ENCODE data around the gene TANGO2.

The TANGO2 gene

DNA sequence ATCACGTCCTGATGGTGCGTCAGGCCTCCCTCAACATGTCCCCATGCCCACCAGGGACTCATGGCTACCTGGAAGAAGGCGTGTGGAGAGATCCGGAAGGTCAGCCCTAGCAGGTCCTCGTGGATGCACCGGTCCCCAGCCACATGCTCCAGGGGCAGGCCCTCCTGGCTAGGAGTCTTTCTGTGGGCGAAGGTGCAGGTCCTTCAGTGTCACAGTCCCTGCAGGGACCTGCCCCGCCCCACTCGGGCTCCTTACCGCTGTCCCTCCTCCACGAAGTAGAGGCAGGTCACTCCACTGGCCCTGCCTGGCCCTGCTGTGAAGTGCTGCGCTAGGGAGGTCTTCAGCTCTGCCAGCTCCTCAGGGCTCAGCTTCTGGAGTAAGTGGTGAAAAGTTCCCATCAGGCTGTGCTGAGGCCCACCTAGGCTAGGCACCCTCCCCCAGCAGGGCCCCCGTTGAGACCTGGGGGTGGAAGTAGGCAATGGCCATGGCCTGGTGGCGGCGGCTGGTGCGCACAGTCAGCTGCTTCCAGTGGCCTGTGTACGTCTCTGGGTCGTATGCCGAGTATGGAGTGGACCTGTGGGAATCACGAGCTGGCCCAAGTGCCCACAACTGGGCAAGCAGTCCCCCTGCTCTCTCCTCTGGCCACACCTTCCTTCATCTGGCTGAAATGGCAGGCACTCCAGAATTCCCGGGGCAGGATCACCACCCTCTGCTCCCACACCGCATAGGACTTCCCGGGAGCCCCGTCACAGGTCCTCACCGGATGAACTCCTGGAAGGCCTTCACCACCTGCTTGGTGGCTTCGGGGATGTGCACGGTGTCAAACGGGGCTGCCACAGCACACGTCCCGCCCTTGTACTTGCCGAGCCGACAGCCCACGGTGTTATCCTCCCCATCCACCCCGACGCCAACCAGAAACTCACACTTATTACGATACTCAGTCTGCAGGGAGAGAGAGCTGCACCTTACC is 93.9 kb downstream of the TANGO2 start:
- Histone ChIP-seq H3K27me3 (replicated peaks) (no peaks in the 10 kb centered on the region), H3K36me3 (replicated peaks) (peaks cover 65% of the 10 kb centered on the region), H3K4me3 (ENCODE audit: low read depth, low read length) (no peak overlapping the region), H3K27ac (no peak overlapping the region)
- DNase-seq: no peak
- TF ChIP-seq, protein P1, sequence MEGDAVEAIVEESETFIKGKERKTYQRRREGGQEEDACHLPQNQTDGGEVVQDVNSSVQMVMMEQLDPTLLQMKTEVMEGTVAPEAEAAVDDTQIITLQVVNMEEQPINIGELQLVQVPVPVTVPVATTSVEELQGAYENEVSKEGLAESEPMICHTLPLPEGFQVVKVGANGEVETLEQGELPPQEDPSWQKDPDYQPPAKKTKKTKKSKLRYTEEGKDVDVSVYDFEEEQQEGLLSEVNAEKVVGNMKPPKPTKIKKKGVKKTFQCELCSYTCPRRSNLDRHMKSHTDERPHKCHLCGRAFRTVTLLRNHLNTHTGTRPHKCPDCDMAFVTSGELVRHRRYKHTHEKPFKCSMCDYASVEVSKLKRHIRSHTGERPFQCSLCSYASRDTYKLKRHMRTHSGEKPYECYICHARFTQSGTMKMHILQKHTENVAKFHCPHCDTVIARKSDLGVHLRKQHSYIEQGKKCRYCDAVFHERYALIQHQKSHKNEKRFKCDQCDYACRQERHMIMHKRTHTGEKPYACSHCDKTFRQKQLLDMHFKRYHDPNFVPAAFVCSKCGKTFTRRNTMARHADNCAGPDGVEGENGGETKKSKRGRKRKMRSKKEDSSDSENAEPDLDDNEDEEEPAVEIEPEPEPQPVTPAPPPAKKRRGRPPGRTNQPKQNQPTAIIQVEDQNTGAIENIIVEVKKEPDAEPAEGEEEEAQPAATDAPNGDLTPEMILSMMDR (IDR thresholded peaks at IDR 0.05; ENCODE audit: low read depth, low read length, missing control alignments): no peak
- in situ Hi-C loops (cut with HindIII; ENCODE audit: low pct_ligation_motif_present, low sequenced_read_pairs): no loop called here

GRCh38 chr22:20115691-20116375 is 94.9 kb downstream of the TANGO2 start, which contains the start of gene RANBP1:
Gene RANBP1, plus strand, starts transcription at chr22:20116104. Its CDS starts 81 bp downstream, at chr22:20116185.
- no peak for DNase-seq

DNA sequence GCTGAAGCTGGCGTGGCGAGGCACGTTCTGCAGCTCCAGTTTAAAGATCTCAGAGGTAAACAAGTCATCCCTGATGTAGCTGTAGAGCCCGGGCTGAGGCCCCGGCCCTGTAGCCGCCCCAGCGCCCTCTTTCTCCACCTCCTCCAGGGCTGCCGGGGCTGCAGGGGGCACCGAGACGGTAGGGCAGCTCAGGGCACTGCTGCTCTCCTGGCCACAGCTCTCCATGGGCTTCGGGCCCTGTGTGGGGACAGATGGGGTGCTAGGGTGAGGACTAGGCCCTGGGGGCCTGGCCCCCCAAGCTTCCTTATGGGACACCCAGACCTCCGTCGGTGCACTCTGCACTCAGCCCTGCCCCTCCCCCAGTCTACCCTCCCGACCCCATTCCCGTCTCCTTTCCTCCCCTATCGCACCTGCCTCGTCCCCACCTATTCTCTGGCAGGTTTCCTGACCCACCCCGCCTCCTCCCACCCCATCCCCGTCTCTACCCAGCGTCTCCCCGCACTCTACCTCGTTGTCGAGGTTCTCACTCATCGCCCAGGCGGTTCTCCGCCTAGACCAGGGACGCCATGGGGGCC is 95.6 kb downstream of the TANGO2 start:
- peaks cover 64% of the 10 kb centered on the region for H3K36me3 ChIP-seq (replicated peaks)
- TF ChIP-seq, protein P1 (IDR thresholded peaks at IDR 0.05; ENCODE audit: low read depth, low read length, missing control alignments): no peak
- peak overlapping the region; percentile 83 for H3K27ac ChIP-seq
- DNase-seq: no peak
- H3K27me3 ChIP-seq (replicated peaks): no peaks in the 10 kb centered on the region
- H3K4me3 ChIP-seq (ENCODE audit: low read depth, low read length): peak overlapping the region; percentile 92
- in situ Hi-C loops (cut with HindIII; ENCODE audit: low pct_ligation_motif_present, low sequenced_read_pairs): no loop called here

More at GRCh38 chr22:20115691-20116375, 94.9 kb downstream of the TANGO2 start, which contains the start of gene RANBP1:
- in situ Hi-C loops (cut with HindIII; ENCODE audit: low pct_ligation_motif_present, low sequenced_read_pairs): no loop called here
- H3K27me3 ChIP-seq (replicated peaks): no peaks in the 10 kb centered on the region
- TF ChIP-seq, protein P1 (IDR thresholded peaks at IDR 0.05; ENCODE audit: low read depth, low read length, missing control alignments): no peak
- H3K36me3 ChIP-seq (replicated peaks): peaks cover 65% of the 10 kb centered on the region
- peak within 1 kb of the TSS; percentile 92 for H3K4me3 ChIP-seq (ENCODE audit: low read depth, low read length)
- peak within 1 kb of the TSS; percentile 83 for H3K27ac ChIP-seq

Data from brain microvascular endothelial cell (primary cell).